SIG-M5 (cell line): ENCODE results near the gene CST9L.
"Not testable (repeated sequence)": the region's sequence is repeated elsewhere in the genome, so short reads cannot be mapped to it uniquely, and the experiment has no call there.

Experiments
- DNase-seq: peaks from one replicate; lab custom pipeline; 2025; lab: John Stamatoyannopoulos, UW

CST9L gene

GRCh38 chr20:23586735-23587525 lies 18.6 kb upstream of the CST9L start:
- no peak for DNase-seq

GRCh38 chr20:23585808-23586734 lies 17.8 kb upstream of the CST9L start:
- no peak for DNase-seq

GRCh38 chr20:23585449-23585807 lies 17.1 kb upstream of the CST9L start:
- DNase-seq: no peak

GRCh38 chr20:23584434-23585199 lies 16.3 kb upstream of the CST9L start:
- DNase-seq: no peak

GRCh38 chr20:23583526-23583925 lies 15.2 kb upstream of the CST9L start:
- DNase-seq: no peak

GRCh38 chr20:23582293-23582692 lies 14.0 kb upstream of the CST9L start:
- no peak for DNase-seq

- not testable (repeated sequence) for DNase-seq
These were observed 13.5 kb upstream of the CST9L start for GRCh38 chr20:23581833-23582232.

- DNase-seq: no peak
These were observed 6.7 kb upstream of the CST9L start for GRCh38 chr20:23574977-23575376.

GRCh38 chr20:23570178-23570760 lies 2.0 kb upstream of the CST9L start:
- DNase-seq: no peak

- DNase-seq: no peak
These were observed 1.3 kb upstream of the CST9L start for GRCh38 chr20:23569570-23569969.

- DNase-seq: no peak
These were observed 667 bp upstream of the CST9L start for GRCh38 chr20:23568971-23569330.

GRCh38 chr20:23566199-23566932 lies 1.9 kb downstream of the CST9L start:
- DNase-seq: no peak

- DNase-seq: no peak
These were observed 2.7 kb downstream of the CST9L start for GRCh38 chr20:23565503-23566045.

GRCh38 chr20:23564927-23565326 lies 3.4 kb downstream of the CST9L start:
- no peak for DNase-seq

GRCh38 chr20:23562721-23563342 lies 5.5 kb downstream of the CST9L start:
- no peak for DNase-seq

- DNase-seq: no peak
These were observed 13.9 kb downstream of the CST9L start for GRCh38 chr20:23554401-23554800.

- no peak for DNase-seq
These were observed 16.5 kb downstream of the CST9L start for GRCh38 chr20:23551786-23552185.

GRCh38 chr20:23551383-23551782 lies 16.9 kb downstream of the CST9L start:
- no peak for DNase-seq

GRCh38 chr20:23550227-23550626 lies 18.1 kb downstream of the CST9L start:
- no peak for DNase-seq

GRCh38 chr20:23548408-23548807 lies 19.9 kb downstream of the CST9L start:
- no peak for DNase-seq

GRCh38 chr20:23547613-23548012 lies 20.7 kb downstream of the CST9L start:
- no peak for DNase-seq
